GM18519 (cell line): ENCODE results near the gene RSPO1.
"Not testable (repeated sequence)": the region's sequence is repeated elsewhere in the genome, so short reads cannot be mapped to it uniquely, and the experiment has no call there.

Source experiments
- ATAC-seq: cut with Tn5 transposase; IDR thresholded peaks from one replicate; pipeline ENCODE4 v1.9.1; 2021; ENCODE audit warnings: mild to moderate bottlenecking, moderate library complexity; ENCODE audit not compliant: unreplicated experiment, low FRiP score

The RSPO1 gene

GRCh38 chr1:37622131-37622530, 12.6 kb downstream of the RSPO1 start:
- ATAC-seq, result no peak

- ATAC-seq, result no peak
Observed at GRCh38 chr1:37621326-37621870, 13.3 kb downstream of the RSPO1 start.

DNA sequence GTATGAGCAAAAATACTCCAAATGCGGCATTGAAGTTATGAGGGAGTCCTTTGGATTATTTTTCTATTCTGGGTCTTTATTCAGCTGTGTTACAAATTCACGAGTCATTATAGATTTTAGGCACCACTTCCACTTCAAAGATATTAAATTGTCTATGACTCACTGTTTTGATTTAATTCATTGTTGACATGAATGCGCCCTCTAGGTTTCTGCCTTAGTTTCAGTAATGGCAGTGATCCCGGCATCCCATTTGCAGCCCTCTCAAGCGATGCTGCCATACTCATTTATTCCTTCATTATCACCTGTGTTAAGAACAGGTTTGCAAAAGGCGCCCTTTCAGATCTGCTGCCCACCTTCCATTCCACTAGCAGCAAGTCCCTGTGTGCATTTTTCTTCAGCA, 14.0 kb downstream of the RSPO1 start:
- ATAC-seq, result no peak

DNA sequence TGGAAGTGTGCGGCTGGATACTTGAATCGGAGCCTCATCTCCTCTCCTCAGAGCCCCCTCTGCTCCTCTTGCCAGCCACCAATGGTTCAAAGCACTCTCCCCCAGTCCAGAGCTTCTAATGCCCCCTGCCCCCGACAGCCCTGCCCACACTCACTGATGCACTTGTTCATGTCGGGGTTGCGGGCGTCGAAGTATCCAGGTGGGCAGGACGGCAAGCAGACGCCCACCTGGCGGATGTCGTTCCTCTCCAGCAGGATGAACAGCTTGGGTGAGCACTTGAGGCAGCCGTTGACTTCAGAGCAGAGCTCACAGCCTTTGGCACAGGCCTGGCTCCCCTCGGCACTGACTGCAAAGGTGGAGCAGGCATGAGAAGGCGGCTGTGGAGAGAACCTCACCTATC, 18.4 kb downstream of the RSPO1 start:
- ATAC-seq, result no peak

GRCh38 chr1:37614105-37614504, 20.6 kb downstream of the RSPO1 start:
- ATAC-seq, result no peak

GRCh38 chr1:37612186-37612585, 22.5 kb downstream of the RSPO1 start:
- no peak for ATAC-seq

GRCh38 chr1:37609994-37610393, 24.7 kb downstream of the RSPO1 start:
- no peak for ATAC-seq

GRCh38 chr1:37609002-37609401, 25.7 kb downstream of the RSPO1 start:
- ATAC-seq, result no peak

DNA sequence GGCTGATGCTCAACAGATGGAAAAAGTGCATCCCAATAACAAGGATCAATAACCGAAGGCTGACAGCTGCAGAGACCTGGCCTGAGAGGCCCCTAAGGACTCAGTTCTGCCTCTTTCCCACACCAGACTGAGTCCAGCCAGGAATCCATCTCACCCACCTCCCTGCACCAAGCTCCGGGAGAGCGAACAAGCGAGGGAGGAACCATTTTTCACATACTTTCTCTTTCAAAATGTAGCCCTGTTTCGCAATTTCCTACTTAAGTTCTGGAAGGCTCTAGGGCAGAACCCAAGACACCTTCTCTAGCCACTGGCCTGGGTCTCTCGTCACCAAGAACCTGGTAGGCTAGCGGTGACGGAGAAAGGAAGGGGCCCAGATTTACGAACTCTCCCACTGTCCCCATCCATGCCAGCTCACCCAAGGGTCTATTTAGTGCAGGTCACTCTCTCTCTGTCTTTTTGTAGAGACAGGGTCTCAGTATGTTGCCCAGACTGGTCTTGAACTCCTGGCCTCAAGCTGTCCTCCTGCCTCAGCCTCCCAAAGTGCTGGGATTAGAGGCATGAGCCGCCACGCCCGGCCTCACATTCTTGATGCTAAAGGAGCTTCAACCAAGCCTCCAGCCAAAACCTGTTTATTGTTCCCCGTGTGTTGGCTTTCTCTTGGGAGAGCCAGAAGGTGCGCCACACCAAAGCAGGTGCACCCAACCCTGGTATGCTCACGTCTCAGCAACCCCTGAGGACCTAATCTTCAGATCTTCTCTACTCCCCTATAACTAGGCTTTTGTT, 28.0 kb downstream of the RSPO1 start:
- ATAC-seq, result no peak

- no peak for ATAC-seq
Observed at GRCh38 chr1:37605806-37606474, 28.8 kb downstream of the RSPO1 start.

GRCh38 chr1:37605061-37605650, 29.5 kb downstream of the RSPO1 start:
- ATAC-seq, result no peak

DNA sequence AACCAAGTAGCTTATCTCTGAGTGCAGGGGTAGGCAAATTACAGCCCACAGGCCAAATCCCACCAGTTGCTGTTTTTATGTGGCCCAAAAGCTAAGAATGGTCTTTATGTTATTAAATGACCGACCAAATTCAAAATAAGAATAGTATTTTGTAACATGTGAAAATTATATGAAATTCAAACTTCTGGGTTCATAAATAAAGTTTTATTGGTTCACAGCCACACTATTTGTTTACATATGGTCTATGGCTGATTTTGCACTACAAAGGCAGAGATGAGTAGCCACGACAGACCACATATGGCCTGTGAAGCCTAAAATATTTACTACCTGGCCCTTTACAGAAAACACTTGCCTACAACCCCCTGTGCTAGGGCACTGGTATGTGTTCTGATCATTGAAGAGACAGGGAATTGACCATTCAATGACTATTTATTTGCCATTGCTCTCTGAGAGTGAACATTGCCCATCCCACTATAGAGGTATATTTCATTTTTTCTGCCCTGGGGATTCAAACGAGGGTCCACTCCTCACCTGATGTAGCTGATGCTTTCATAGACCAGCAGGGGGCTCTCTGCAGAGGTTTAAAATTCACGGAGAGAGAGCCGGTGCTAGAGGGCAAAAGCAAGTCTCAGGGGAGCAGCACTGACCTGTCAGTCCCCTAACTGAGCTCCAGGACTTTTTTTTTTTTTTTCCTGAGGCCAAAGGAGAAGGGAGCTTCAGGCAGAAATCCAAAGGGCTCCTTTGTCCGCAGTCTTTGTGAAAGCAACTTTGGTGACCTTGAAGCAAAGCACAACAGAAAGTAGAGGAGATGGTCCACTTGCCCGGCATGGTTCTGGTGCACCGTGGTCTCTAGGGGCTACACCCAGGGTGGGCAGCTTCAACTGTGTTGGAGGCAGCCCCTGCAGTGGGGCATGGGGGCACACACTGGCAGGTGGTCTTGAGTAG, 31.7 kb downstream of the RSPO1 start:
- no peak for ATAC-seq

GRCh38 chr1:37601441-37601840, 33.3 kb downstream of the RSPO1 start:
- ATAC-seq, result no peak

DNA sequence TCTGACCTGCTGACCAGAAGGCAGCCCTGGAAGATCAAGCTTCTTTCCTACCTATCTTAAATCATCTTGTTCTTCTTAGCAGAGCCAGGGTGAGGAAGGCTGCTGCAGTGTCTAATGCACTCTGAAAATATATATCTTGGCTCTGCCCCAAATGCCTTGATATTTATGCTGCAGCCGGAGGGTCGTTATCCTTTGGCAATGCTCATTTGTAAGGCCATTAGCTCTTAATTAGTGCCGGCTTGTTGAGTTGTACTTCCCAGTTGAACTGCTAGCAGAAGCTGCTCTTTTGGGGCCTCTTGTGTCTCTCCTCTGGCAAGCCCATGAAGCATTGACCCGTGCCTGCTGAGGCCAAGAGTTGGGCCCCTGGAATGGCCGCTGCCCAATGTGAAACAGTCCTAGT, 34.8 kb downstream of the RSPO1 start:
- no peak for ATAC-seq

- ATAC-seq, result no peak
Observed at GRCh38 chr1:37596182-37596667, 38.5 kb downstream of the RSPO1 start.

DNA sequence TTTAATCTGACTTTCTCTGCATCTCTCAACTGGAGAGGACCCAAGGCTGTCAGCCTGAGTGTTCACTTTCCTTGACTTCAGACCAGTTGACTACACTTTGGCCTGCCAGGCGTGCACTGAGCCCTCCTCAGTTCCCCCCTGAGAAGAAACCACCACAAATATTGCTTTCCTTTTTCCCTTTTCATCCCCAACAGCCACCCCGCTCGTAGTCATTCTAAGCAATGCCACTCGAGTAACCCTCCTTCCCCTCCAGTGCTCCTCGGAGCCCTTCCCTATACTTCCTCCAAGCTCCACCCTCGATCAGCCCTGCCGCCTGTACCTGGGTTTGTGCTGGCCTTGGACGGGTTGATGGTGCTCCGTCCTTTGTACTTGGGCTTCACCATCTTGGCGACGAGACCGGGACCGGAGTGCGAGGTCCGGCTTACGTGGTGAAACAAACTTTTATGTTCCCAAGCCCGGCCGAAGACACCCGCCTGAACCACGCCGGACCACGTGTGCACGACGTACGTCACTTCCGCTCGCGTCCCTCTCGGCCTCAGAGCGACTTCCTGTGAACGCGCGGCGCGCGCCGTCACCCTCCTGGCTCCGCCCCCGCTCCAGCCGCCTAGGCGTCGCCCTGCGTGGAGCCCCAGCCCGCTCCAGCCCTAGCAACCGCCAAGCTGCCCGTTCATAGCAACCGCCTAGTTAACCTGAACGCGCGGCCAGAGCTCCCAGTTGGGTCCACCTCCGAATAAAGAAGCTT, 39.1 kb downstream of the RSPO1 start, which contains the start of gene GNL2:
Gene GNL2 (minus strand): TSS at position 498 of the 742 bp plus-strand sequence. CDS start 115 bp downstream, at position 383.
- peak; percentile 93 for ATAC-seq

DNA sequence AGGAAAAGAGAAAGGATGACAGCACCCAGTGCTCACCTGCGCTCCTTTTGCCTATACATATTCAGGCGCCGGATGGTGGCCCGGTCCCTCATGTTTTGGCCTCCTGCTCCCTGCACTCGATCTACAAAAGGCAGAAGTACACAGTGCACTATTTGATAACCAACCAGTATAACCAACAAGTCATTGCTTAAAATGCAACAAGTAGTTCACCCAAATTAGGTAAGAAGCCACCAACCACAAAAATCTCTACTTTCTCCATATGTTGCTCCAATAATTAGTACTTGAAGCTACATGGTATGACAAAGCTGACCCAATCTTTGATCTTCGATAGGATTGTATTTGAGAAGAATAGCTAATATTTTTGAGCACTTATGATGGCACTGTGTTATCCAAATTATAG, 41.0 kb downstream of the RSPO1 start:
- ATAC-seq, result no peak

DNA sequence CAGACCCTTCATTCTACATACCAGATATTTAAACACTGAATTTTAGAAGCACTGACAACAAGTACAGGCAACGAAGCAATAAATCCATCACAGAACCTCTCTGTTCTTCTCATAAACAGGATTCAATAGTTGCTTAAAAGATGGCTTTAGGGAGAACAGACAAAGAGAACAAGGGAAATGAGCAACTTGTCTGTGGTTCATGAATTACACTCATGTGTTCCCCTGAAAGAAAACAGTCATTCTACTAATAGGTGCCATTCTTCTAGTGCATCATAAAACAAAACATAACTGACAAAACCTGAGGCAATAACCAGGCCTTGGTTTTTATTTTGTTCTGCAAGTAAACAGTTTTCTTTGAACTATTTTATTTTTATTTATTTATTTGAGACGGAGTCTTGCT, 45.8 kb downstream of the RSPO1 start:
- ATAC-seq, result no peak

DNA sequence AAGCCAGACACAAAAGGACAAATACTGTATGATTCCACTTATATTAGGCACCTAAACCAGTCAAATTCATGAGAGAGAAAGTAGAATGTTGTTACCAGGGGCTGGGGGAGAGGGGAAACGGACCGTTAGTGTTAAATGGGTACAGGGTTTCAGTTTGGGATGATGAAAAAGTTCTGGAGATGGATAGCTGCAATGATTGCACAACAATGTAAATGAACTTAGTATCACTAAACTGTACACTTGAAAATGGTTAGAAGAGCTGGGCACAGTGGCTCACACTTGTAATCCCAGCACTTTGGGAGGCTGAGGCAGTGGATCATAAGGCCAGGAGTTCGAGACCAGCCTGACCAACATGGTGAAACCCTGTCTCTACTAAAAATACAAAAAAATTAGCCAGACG, 50.1 kb downstream of the RSPO1 start:
- not testable (repeated sequence) for ATAC-seq
